Upper lobe of left lung (tissue), 4 donors: ENCODE results near the gene LNX1.

Experiments
- CTCF ChIP-seq, 6 experiments: fragments of 450-650 bp in 4 of 6; fragments of 200-600 bp in 2 of 6; sonication (generic) in 2 of 6; IDR thresholded peaks; one replicate each; pipeline ENCODE4 v1.5.1; 2016 to 2019; ENCODE audit warnings: antibody characterized with exemption in 6 of 6
- POLR2AphosphoS5 ChIP-seq, 2 donors: sonication (generic); formaldehyde crosslinking; IDR thresholded peaks; one replicate each; pipeline ENCODE4 v1.5.1; 2017; ENCODE audit warnings: antibody characterized with exemption in 2 of 2

- TF ChIP-seq CTCF (IDR thresholded peaks at IDR 0.05) (no peak), POLR2AphosphoS5 (IDR thresholded peaks at IDR 0.05) (no peak)
Observed at GRCh38 chr4:53421791-53422190, 169.5 kb downstream of the LNX1 start.
